Nephron progenitor cell (in vitro differentiated cells): Measurements from ENCODE around the gene ATP13A1.
"Not testable (repeated sequence)": the region's sequence is repeated elsewhere in the genome, so short reads cannot be mapped to it uniquely, and the experiment has no call there.

Source experiments
- DNase-seq: peaks from one replicate; pipeline ENCODE4 v3.0.0; 2021
- H3K27ac Mint-ChIP-seq: 2 replicates; pipeline ENCODE4 v1.8.0; 2021; ENCODE audit warnings: mild to moderate bottlenecking, moderate library complexity, mixed read lengths
- H3K27me3 Mint-ChIP-seq: 2 replicates; pipeline ENCODE4 v1.8.0; 2021; ENCODE audit warnings: mild to moderate bottlenecking, low read depth, mixed read lengths; ENCODE audit not compliant: poor library complexity
- H3K36me3 Mint-ChIP-seq: 2 replicates; pipeline ENCODE4 v1.8.0; 2021; ENCODE audit warnings: low read depth, mixed read lengths
- H3K4me1 Mint-ChIP-seq: 2 replicates; pipeline ENCODE4 v1.8.0; 2021; ENCODE audit warnings: mixed read lengths
- H3K4me3 Mint-ChIP-seq: 2 replicates; pipeline ENCODE4 v1.8.0; 2021; ENCODE audit warnings: mild to moderate bottlenecking, moderate library complexity, mixed read lengths
- H3K9me3 Mint-ChIP-seq: 2 replicates; pipeline ENCODE4 v1.8.0; 2021; ENCODE audit warnings: mild to moderate bottlenecking, moderate library complexity, mixed read lengths
- CTCF ChIP-seq: fragments of 200-600 bp; sonication (generic); IDR thresholded peaks from 2 replicates; pipeline ENCODE4 v1.5.0; 2021; ENCODE audit warnings: antibody characterized with exemption

The ATP13A1 gene

GRCh38 chr19:19663256-19664120 lies at the start of gene ATP13A1:
Gene ATP13A1 (minus strand): TSS chr19:19663676. CDS start chr19:19663666, 10 bp downstream.
- Mint-ChIP-seq H3K36me3 (peaks cover 8% of the 10 kb centered on the region), H3K4me1 (peaks cover 27% of the 10 kb centered on the region), H3K4me3 (peak within 1 kb of the TSS; percentile 93), H3K27ac (peak within 1 kb of the TSS; percentile 92), H3K9me3 (peaks cover 15% of the 10 kb centered on the region), H3K27me3 (no peaks in the 10 kb centered on the region)
- DNase-seq: peak; percentile 86
- no peak for TF ChIP-seq CTCF

- DNase-seq: no peak
- H3K4me1 Mint-ChIP-seq: no peaks in the 10 kb centered on the region
- H3K9me3 Mint-ChIP-seq: peaks cover 100% of the 10 kb centered on the region
- no peaks in the 10 kb centered on the region for H3K27me3 Mint-ChIP-seq
- no peak overlapping the region for H3K27ac Mint-ChIP-seq
- no peak overlapping the region for H3K4me3 Mint-ChIP-seq
- TF ChIP-seq CTCF: no peak
- H3K36me3 Mint-ChIP-seq: peaks cover 100% of the 10 kb centered on the region
These were observed 48.7 kb upstream of the ATP13A1 start for GRCh38 chr19:19711934-19712828.

GRCh38 chr19:19711306-19711933 lies 47.9 kb upstream of the ATP13A1 start:
- no peak for DNase-seq
- no peak overlapping the region for H3K4me3 Mint-ChIP-seq
- peaks cover 100% of the 10 kb centered on the region for H3K9me3 Mint-ChIP-seq
- no peaks in the 10 kb centered on the region for H3K4me1 Mint-ChIP-seq
- H3K36me3 Mint-ChIP-seq: peaks cover 99% of the 10 kb centered on the region
- no peak for TF ChIP-seq CTCF
- no peak overlapping the region for H3K27ac Mint-ChIP-seq
- no peaks in the 10 kb centered on the region for H3K27me3 Mint-ChIP-seq

- H3K4me1 Mint-ChIP-seq: no peaks in the 10 kb centered on the region
These were observed 47.0 kb upstream of the ATP13A1 start for GRCh38 chr19:19710506-19710905.

GRCh38 chr19:19704836-19705235 lies 41.4 kb upstream of the ATP13A1 start:
- no peak overlapping the region for H3K27ac Mint-ChIP-seq
- H3K4me3 Mint-ChIP-seq: no peak overlapping the region
- H3K9me3 Mint-ChIP-seq: peaks cover 97% of the 10 kb centered on the region
- H3K4me1 Mint-ChIP-seq: no peaks in the 10 kb centered on the region
- H3K27me3 Mint-ChIP-seq: peaks cover 5% of the 10 kb centered on the region
- DNase-seq: no peak
- no peak for TF ChIP-seq CTCF
- peaks cover 94% of the 10 kb centered on the region for H3K36me3 Mint-ChIP-seq

More at GRCh38 chr19:19710506-19710905, 47.0 kb upstream of the ATP13A1 start:
- H3K27me3 Mint-ChIP-seq: no peaks in the 10 kb centered on the region
- peaks cover 100% of the 10 kb centered on the region for H3K9me3 Mint-ChIP-seq
- H3K4me3 Mint-ChIP-seq: no peak overlapping the region
- no peak for TF ChIP-seq CTCF
- no peak overlapping the region for H3K27ac Mint-ChIP-seq
- peaks cover 98% of the 10 kb centered on the region for H3K36me3 Mint-ChIP-seq
- DNase-seq: no peak

- H3K4me3 Mint-ChIP-seq, H3K4me1 Mint-ChIP-seq, DNase-seq, H3K27me3 Mint-ChIP-seq, H3K27ac Mint-ChIP-seq: not testable (repeated sequence)
- peaks cover 58% of the 10 kb centered on the region for H3K36me3 Mint-ChIP-seq
- H3K9me3 Mint-ChIP-seq: peaks cover 89% of the 10 kb centered on the region
These were observed 37.0 kb upstream of the ATP13A1 start for GRCh38 chr19:19700493-19700892.
